PC-9 (cell line): Measurements from ENCODE around the gene AP2S1.

Experiments
- CTCF ChIP-seq: fragments of 200-600 bp; sonication (generic); conservative IDR thresholded peaks from 2 replicates; pipeline ENCODE4 v1.6.1; 2017; ENCODE audit warnings: mixed run types, antibody characterized with exemption, mild to moderate bottlenecking, moderate library complexity
- EZH2 ChIP-seq: fragments of 200-600 bp; sonication (generic); IDR thresholded peaks from 2 replicates; pipeline ENCODE4 v1.8.0; 2017; ENCODE audit warnings: antibody characterized with exemption, low read depth

GRCh38 chr19:46875234-46875633 lies 24.6 kb upstream of the AP2S1 start:
- no peak for TF ChIP-seq CTCF
- no peak for TF ChIP-seq EZH2
